Suppressor macrophage treated with lipopolysaccharide for 4 hours (primary cell): ENCODE measurements around the gene LRRC58.
A peak's percentile ranks its signal among the peaks of the same experiment; 100 is the strongest.
"Not testable (repeated sequence)": the region's sequence is repeated elsewhere in the genome, so short reads cannot be mapped to it uniquely, and the experiment has no call there.

Experiments used
- DNase-seq: peaks from one replicate; pipeline ENCODE4 v3.0.0-alpha.2; 2020

LRRC58 gene

DNA sequence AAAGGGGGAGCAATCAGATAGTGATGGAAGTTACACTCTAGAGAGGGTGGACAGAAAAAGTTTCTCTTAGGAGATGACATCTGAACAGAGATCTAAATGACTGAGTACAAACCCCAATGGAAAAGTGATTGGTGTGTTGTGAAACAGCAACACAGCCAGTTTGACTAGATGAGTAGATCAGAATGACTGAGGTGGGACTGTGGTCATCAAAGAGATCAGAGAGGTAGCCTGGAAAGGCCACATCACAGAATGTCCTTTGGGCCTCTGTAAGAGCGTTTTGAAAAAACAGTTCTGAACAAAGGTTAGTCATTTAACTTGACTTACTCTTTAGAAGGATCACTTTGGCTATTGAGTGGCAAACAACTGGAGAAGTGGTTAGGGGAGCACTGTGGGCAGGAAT lies 10.6 kb downstream of the LRRC58 start:
- no peak for DNase-seq

DNA sequence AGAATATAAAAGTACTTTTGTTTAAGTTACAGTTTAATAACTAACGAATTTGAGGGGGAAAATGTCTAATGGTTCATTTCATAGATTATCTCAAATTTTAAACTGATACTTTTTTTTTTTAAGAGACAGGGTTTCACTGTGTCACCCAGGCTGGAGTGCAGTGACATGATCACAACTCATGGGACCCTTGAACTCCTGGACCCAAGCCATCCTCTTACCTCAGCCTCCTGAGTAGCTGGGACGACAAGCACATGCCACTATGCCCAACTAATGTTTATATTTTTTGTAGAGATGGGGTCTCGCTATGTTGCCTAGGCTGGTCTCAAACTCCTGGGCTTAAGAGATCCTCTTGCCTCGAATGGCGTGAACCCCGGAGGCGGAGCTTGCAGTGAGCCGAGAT lies 16.5 kb downstream of the LRRC58 start:
- DNase-seq, result no peak

DNA sequence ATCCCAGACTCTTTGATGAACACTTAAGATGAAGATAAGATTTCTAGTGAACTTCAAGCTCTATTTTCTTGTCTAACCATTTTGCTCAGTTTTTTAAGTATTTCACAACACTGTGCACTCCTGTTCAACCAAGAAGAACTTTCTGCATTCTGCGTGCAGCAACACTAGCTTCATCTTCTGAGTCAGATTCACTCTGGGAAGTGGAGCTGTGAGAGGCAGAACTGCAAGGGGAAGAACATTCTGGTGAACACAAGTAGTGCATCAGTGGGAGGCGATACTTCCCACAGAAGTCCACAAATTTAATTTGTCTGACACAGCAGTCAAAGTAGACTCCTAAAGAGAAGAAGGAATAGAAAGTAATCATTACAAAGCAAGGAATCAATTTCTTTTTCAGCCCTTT lies 18.1 kb downstream of the LRRC58 start:
- DNase-seq, result peak; percentile 62

DNA sequence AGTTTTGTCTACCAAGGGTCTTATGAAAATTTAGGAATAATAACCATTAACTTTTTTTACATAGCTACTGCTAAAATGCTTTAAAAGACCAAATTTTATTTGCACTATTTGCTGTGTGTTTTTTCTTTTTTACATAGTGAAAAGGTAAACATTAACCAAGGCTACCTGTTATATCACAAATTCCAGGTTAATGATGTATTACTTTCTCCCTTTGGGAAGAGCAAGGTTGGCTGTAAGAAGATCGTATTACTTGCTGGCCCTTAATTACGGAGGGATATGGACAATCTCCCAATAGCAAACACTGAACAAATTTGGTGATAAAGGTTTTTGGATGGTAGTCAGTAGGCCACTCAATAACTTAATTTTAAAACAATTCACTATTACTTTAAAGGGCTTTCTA lies 22.4 kb downstream of the LRRC58 start:
- no peak for DNase-seq

DNA sequence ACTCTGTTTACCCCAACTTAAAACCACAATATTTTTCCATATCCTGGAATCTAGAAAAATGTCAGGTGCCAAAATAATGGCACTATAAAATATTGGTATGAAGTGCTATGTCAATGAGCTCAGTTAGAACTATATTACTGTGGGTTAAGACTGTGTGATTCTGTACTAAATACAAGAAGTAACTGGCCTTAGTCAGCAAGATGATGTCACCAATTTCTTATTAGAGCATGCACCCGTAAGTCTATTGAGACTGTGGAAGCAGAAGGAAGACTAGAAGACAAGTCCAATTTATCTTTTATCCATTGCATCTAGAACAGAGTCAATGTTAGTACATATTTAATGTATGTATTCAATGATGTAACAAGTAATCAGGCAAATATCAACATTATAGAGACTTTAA lies 25.0 kb downstream of the LRRC58 start:
- peak; percentile 63 for DNase-seq

DNA sequence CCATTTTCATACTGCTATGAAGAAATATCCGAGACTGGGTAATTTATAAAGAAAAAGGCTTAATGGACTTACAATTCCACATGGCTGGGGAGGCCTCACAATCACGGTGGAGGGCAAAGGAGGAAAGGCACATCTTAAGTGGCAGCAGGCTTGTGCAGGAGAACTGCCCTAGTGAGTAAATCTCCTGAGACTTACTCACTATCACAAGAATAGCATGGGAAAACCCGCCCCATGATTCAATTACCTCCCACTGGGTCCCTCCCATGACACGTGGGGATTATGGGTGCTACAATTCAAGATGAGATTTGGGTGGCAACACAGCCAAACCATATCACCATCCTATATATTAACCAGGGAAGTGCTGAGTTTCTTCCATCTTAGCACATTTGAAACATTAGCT lies 25.4 kb downstream of the LRRC58 start:
- DNase-seq, result peak; percentile 63

DNA sequence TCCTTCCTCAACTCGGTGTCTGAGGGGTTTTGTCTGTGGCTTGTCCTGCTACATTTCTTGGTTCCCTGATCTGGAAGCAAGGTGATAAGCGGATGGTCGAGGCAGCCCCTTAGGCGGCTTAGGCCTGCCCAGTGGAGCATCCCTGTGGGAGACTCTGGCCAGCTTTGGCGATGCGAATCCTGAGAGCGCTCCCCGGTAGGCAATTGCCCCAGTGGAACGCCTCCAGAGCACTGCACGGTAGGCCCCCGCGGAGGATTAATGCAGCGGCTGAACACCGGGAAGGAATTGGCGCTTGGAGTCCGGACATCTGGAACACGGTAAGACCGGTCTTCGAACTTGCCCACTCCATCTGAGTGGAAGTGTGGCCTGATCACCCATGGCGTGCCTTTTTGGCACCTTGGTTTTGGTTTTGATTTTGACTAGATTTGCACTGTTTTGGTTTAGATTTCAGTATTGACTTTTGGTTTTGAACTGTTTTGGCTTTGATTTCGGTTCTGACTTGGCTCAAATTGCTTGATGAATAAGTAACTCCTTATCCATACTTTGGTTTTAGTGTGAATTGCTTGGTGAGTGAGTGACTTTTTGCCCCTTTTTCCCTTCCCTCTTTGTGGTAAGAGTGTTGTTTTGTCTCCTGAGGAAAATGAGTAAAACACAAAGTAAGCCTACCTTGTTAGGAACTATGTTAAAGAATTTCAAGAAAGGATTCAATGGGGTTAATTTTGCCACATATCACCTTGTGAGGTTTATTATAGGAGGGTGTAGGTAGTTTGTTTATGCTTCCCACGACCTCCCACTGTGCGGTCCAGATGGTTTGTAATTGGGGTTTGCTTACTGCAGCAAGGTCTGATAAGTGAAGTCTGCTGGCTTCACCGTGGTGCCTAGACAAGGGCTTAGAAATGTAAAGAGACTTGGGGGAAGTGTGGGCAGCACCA lies 37.0 kb downstream of the LRRC58 start:
- DNase-seq, result no peak

DNA sequence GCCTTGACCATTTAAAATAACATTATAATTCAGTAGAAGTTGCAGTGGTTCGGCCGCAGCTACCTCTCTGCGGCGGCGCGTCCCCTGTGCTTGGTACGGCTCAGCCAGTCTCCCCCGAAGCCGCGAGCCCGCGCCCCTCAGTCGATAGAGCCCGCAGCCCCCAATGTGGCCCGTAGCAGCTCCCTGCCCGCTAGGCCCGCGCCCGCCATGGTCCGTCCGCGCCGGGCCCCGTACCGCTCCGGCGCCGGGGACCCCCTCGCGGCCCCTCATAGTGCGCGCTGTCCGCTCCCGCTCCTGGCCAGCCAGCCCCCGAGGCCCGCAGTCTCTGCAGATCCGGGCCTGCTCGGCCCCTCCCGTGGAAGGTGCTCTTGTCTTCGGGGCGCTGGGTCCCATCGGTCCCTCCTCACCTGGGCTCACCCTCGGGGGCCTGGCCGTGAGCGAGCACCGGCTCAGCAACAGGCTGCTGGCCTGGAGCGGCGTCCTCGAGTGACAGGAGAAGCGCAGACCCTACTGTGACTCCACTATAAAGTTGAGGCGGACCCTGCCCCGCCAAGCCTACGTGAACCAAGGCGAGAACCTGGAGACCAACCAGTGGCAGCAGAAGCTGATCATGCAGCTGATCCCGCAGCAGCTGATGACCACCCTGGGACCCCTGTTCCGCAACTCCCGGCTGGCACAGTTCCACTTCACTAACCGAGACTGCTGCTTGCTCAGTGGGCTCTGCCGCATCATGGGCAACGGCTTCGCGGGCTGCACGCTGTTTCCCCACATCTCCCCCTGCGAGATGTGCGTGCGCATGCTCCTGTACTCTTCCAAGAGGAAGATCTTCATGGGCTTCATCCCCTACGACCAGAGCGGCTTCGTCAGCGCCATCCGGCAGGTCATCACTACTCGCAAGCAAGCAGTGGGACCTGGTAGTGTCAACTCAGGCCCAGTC lies 42.4 kb downstream of the LRRC58 start:
- DNase-seq, result no peak

DNA sequence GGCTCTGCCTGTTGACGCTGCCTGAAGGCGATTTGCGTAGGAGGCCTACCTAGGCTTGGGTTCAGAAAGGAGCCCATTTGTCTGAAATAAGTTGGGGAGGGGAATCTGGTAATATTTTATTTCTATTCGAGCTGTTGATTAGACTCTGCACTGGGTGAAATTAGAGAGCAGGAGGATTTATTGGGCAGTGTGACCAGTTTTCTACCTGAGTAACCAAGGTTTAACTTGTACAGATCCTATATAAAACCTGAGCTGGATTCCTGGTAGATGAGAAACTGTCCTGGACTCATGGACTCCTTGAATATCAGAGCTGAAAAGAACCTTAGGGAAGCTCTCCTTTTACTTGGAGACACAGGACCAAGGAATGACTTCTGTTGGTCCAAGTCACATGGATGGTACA lies 44.5 kb downstream of the LRRC58 start:
- no peak for DNase-seq

DNA sequence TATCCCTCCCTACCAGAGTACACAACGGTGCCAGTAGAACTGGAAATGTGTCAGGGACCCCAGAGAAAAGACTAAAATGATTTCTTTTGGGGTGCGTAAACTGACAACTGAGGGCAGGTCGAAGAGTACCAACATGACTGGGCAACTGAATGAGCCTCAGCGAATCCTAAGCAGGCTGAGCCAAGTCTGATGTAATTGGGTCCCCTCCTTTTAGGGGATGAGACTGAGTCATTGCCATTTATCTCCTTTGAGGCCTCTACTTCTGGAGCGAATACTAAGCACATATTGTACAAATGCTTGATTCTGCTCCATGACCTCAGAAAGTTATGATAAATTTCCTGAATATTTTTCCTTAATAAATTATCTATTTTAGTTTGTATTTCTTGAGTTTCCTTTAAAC lies 46.8 kb downstream of the LRRC58 start:
- DNase-seq, result no peak

DNA sequence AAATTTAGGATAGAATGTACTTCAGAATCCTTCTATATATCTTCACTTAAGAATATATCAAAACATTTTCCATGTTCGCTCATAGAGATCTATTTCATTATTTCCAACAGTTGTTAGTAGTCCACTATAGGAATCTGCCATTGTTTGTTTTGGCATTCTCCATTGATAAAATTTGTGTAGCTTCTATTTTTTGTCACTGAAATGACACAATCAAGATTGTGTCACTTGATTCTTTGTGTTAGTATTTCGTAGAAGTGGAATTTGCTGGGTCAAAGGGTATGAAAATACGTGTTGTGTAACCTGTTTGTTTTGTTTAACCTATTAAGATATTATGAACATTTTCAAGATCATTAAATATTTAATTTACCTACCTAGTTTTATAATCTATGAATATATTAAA lies 48.2 kb downstream of the LRRC58 start:
- no peak for DNase-seq

DNA sequence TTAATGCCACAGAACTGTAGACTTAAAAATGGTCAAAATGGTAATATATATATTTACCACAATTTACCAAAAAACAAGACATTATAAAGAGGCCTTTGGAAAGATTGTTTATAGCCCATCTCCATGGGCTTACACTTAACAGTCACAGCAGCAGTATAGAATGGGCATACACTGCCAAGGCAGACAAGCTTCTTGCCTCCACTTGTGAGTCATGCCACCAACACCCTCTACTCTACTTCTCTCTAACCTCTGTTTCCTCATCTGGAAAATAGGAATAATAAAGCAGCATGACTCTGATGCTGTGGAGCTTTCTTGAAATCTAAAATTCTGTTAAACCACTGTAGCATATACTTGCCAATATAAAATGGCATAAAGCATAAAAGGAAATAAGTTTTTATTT lies 49.8 kb downstream of the LRRC58 start:
- DNase-seq, result peak; percentile 17

DNA sequence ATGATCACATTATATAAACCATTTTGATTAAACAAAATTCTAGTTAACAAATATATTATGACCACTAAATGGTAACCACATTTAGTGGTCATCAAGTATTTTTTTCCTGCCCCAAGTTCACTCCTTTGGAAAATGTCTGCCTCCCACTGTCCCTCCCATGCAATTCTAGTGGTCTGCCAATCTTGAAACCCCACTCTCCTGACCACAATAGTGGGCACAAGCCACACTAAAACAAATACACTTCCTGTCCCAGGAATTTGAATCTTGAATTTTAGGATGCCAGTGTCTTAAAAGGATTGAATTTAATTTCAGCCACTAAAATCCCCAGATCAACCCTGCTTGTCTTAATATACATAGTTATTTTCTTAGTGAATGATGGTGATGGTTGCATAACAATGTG lies 50.2 kb downstream of the LRRC58 start:
- DNase-seq, result no peak

DNA sequence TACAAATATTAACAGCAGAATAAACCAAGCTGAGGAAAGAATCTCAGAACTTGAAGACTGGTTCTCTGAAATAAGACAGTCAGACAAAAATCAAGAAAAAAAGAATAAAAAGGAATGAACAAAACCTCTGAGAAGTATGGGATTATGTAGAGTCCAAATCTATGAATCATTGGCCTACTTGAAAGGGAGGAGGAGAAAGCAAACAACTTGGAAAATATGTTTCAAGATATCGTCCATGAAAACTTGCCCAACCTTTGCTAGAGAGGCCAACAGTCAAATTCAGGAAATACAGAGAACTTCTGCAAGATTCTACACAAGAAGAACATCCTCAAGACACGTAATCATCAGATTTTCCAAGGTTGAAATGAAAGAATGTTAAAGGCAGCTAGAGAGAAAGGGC lies 57.6 kb downstream of the LRRC58 start:
- DNase-seq, result not testable (repeated sequence)

DNA sequence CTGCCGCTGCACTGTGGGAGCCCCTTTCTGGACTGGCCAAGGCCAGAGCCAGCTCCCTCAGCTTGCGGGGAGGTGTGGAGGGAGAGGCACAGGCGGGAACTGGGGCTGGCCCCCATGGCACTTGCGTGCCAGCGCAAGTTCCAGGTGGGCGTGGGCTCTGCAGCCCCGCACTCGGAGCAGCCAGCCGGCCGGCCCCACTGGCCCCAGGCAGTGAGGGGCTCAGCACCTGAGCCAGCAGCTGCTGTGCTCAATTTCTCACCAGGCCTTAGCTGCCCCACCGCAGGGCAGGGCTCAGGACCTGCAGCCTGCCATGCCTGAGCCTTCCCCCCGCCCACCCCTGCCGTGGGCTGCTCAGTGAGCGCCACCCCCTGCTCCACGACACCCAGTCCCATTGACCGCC lies 59.5 kb downstream of the LRRC58 start:
- DNase-seq, result no peak

DNA sequence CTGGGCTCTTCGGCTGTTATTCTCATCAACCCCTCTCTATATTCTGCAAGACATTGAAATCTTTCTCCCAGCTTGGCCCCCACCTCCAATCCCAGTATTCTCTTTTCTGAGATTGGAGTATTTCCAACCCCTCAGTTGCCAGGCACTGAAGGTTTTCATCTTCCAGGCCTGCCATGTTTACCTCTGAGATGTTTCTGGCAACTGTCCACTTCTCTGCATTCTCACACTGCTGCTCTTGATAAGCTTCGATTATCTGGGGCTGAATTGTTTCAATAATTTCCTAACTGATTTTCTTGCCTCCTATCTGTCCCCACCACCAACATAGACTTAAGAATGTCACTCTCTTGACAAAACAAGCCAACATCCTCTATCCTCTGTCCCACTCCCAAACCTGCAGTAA lies 62.7 kb downstream of the LRRC58 start:
- DNase-seq, result no peak

DNA sequence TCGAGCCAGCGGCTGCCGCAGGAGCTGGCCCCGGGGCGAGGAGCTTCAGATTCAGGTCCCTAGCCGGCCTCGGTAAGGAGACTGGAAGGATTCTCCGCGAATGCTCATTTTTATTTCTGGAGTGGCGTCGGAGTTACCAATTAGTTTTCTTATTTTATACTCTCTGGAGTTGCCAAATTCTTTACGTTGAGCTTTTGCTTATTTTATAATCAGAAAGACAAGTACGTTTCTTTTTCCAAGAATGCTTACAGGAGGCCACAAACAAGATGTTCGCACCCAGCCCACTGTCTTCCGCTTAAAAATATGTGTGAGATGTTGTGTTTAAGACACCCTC lies 63.7 kb downstream of the LRRC58 start:
- no peak for DNase-seq

DNA sequence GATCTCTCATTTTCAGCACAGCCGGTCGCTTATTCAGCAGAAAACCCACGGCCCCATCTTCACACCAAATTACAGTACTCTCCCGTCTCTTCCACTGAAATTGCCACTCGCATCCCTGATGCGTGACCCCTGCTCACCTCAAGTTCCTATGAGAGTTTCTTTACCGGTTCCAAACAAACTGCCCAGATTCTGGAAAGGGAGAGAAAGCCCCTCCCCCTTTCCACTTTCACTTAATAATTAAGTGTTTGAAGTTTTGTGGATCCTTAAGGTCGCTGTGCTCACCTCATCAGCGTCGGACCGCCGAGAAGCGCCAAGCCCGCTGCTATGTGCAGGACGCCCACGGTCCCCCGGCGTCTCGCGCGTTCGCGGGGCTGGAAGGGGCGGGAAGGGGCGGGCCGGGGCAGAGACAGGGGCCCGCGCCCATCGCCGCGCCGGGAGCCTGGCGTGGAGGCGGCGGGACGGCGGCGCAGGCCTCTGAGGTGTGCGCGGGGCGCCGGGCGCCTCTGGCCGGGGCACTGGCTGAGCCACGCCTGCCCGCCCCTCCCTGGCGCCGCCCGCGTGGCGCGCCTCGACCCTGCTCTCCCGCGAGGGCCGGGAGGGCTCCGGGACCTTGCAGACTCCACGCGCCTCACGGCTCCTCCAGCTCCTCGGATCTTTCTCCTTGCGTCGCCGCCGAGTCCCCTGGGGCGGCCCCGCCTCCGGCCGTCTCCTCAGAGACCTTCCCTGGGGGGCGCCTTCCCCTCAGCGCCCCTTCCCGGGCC lies 64.2 kb downstream of the LRRC58 start, which contains the start of gene GPR156:
TSS of gene GPR156 (minus strand) at position 476 of the 761 bp plus-strand sequence. CDS start 41,124 bp downstream, outside the sequence.
- peak; percentile 7 for DNase-seq

DNA sequence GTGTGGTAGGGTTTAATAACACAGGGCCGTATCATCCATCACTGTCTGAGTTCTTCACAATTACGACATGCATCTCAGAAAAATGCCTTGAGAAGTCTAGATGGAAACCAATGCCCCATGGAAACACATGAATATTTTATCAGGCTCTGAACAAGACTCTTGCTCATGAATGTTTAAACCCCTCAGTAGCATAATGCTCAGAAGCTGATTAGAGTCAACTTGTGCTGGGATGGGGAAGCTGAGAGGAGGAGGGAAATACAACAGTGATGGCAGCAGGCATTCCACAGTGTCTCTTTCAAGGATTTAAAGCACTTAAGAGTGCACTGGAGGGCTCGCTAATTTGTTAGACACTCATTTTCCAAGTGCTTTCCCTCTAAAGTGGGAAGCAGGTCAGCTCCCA lies 67.9 kb downstream of the LRRC58 start:
- no peak for DNase-seq

DNA sequence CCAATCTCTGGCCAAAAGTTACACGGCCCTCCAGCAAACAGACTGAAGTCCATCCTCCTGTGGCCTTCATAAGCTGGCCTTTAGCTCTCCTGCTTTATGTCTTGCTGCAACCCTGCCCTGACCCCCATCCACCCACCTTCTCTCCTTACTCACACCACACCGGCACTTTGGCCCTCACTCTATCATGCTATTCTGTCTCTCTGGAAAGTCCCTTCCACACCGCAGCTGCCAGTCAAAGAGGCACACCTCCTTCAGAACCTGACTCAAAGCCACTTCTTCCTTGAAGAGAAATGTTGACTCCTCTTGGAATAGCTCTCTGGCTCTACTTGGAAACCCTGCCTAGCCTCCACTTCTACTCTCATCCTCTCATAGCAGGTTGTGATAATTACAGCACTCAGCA lies 68.6 kb downstream of the LRRC58 start:
- DNase-seq, result no peak

DNA sequence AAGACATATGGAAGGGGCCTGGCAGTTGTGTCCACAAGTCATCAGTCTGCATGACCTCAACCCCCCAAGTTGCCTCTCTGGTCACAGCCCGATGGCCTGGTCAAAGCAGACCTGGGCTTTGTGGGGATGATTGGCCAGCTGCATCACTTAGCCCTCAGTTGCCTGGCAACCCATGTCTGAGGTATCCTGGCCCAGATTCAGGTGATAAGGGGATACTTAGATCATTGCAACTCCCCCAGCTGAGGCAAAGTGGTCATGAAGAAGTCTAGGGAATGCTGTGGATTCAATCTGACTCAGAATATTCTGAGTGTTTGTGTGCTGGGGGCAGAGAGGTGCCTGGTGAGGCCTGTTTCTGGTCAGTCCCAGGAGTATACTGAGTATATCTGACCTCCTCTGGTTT lies 69.1 kb downstream of the LRRC58 start:
- DNase-seq, result no peak

DNA sequence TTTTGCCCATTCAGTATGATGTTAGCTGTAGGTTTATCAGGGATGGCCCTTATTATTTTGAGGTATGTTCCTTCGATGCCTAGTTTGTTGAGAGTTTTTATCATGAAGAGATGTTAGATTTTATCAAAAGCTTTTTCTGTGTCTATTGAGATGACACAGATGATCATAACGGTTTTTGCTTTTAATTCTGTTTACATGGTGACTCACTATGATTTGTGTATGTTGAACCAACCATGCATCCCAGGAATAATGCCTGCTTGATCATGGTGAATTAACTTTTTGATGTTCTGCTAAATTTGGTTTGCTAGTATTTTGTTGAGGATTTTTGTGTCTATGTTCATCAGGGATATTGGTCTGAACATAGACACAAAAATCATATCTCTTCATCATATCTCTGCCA lies 72.4 kb downstream of the LRRC58 start:
- DNase-seq, result no peak

DNA sequence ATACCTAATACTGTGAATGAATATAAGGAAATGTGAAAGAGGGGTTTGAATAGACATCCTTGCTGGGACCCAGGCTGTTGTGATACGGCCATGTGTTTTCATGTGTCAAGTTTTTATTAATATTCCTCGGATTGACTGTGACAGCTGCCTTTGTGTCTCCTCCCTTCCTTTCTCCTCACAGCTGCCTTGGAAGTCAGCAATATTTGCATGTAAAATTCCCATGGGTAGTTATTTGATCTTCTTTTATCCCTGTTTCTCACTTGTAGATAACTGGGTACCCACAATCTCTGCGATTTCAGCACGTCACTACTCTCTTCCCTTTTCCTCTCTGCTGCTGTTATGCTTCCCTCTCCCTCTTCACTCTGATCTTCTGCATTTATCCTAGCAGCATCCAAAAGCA lies 73.5 kb downstream of the LRRC58 start:
- no peak for DNase-seq
